ENCODE data around the gene GIT1. TPM values are rescaled to one million over a fixed set of nuclear protein-coding genes. Genes with fewer than 3 reads are reported as not detected.

Gene GIT1
- total RNA-seq, 2 experiments from 2014 or later: 44.3 to 60.2 TPM

DNA sequence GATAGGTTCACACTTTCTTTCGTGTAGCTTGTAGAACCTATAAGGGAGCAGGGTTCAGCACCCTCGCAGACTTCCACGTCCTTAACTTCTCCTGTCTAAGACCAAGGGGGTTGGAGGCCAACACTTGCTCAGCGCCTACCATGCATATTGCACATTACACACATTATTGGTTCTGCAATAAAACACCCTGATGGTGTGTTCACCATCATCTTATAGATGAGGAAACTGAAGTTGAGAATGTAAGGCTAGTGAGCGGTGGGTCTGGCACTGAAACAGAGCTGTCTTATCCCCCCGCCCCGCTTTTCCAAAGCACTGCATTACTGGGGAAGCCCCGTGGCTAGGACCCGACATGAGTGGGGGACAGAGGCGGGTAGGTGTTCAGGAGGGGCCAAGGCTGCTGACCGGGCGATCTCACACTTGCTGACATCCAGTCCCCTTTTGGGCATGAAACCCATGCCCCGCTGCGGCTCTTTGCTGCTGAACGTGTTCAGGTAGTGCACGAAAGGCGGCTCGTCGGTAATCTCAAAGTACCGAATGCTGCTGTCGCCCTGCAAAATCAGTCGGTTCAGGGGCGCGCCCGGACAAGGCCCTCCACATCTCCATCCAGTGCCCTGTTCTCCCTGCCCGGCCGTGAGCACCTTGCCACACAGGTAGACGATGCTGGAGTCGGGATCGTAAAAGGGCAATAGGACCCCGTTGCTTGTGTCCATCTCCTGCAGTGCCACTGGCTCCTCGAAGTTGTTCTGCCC is 27.0 kb upstream of the GIT1 start:
- H3K4me2 ChIP-seq (ENCODE audit: low read length): peak overlapping the region; percentile 86
- H3K4me3 ChIP-seq (ENCODE audit: low read depth, low read length, poor library complexity, severe bottlenecking): no peak overlapping the region
- H3K4me1 ChIP-seq (ENCODE audit: insufficient read depth, low read length, poor library complexity, severe bottlenecking): peaks cover 43% of the 10 kb centered on the region
- H4K20me1 ChIP-seq (ENCODE audit: insufficient read depth, low read length): 0 out of 2 replicates have a peak, but pooled peaks cover 10% of the 10 kb centered on the region
- H3K27ac ChIP-seq (ENCODE audit: low read depth, low read length, poor library complexity, severe bottlenecking): no peak overlapping the region
- no peaks in the 10 kb centered on the region for H3K79me2 ChIP-seq (ENCODE audit: insufficient read depth, low read depth, low read length)
- 0 out of 2 replicates have a peak, but pooled peaks cover 5% of the 10 kb centered on the region for H3K36me3 ChIP-seq (ENCODE audit: insufficient read depth, low read length)
- H2AFZ ChIP-seq (ENCODE audit: low read length): no peak overlapping the region
- ChIA-PET CTCF (ENCODE audit: unreplicated experiment) (interaction anchor here (0.6 to 1.7 kb wide), 6 partner anchors 12 to 314 kb away, joined by 3 to 6 read pairs (median 3); no protein-coding TSS in a partner anchor), POLR2A (interaction anchor here (0.5 to 1.1 kb wide), 2 partner anchors 163 to 636 kb away, joined by 4 read pairs; no protein-coding TSS in a partner anchor)
- TF ChIP-seq, protein P1, sequence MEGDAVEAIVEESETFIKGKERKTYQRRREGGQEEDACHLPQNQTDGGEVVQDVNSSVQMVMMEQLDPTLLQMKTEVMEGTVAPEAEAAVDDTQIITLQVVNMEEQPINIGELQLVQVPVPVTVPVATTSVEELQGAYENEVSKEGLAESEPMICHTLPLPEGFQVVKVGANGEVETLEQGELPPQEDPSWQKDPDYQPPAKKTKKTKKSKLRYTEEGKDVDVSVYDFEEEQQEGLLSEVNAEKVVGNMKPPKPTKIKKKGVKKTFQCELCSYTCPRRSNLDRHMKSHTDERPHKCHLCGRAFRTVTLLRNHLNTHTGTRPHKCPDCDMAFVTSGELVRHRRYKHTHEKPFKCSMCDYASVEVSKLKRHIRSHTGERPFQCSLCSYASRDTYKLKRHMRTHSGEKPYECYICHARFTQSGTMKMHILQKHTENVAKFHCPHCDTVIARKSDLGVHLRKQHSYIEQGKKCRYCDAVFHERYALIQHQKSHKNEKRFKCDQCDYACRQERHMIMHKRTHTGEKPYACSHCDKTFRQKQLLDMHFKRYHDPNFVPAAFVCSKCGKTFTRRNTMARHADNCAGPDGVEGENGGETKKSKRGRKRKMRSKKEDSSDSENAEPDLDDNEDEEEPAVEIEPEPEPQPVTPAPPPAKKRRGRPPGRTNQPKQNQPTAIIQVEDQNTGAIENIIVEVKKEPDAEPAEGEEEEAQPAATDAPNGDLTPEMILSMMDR (conservative IDR thresholded peaks at IDR 0.05; ENCODE audit: low read length): no peak
- no peak for TF ChIP-seq EZH2phosphoT487 (IDR thresholded peaks at IDR 0.05; ENCODE audit: borderline replicate concordance, low read depth, low read length)
- no peaks in the 10 kb centered on the region for H3K9me3 ChIP-seq (ENCODE audit: low read length)
- H3K9me2 ChIP-seq (ENCODE audit: insufficient read depth, low read length): no peaks in the 10 kb centered on the region
- intact Hi-C loops (cut with micrococcal nuclease; ENCODE audit: unreplicated experiment): loop anchor here (5.0 kb wide), 3 partner anchors 34 to 476 kb away; no protein-coding TSS in a partner anchor
- no peak for DNase-seq (ENCODE audit: low spot score)
- no TSS peak for BruUV-seq (replicated peaks)

DNA sequence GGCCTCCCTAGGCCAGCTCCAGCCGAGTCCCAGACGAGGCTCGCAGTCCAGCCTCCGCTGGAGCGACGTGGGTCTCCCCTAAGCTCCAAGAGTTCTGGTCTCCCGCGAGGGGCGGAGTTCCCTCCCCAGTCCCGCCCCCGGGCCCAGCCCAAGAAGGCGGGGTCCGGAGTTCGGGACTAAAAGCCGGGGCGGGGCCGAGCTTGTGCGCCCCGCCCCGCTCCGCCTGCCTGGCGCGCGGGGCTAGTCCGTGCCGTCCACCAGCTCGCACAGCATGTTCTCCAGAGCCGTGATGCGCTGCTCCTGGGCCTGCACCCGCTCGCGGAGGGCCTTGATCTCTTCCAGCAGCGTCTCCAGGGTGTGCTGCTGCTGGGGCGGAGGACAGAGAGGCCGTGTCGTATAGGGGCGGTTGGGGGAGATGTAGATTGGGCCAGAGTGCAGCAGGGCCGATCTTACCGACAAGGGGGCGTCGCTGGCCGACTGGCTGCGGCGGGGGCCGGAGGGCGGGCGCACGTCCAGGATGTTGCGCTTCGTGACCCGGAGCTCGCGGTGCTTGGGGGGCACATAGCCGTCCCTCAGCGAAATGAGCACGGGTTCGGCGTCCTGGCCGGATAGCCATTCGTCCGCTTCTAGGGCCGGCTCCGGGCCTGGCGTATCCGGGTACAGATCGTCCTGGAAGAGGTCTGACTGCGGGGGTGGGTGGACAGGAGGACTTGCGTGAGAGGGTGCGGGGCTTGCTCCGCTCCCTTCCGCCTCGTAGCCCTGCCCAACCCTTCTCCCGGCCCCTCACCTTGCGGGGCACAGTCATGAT is 26.2 kb upstream of the GIT1 start:
- no peak overlapping the region for H2AFZ ChIP-seq (ENCODE audit: low read length)
- peak; percentile 85 for DNase-seq (ENCODE audit: low spot score)
- H3K4me2 ChIP-seq (ENCODE audit: low read length): peak overlapping the region; percentile 86

More for the DNA sequence above, 26.2 kb upstream of the GIT1 start:
- CTCF ChIA-PET (ENCODE audit: unreplicated experiment): interaction anchor here (0.6 kb wide), 1 partner anchor 9 kb away, joined by 3 read pairs; no protein-coding TSS in a partner anchor
- Histone ChIP-seq H3K4me3 (ENCODE audit: low read depth, low read length, poor library complexity, severe bottlenecking) (peak overlapping the region; percentile 50), H3K4me1 (ENCODE audit: insufficient read depth, low read length, poor library complexity, severe bottlenecking) (peaks cover 43% of the 10 kb centered on the region), H3K27ac (ENCODE audit: low read depth, low read length, poor library complexity, severe bottlenecking) (no peak overlapping the region), H3K9me3 (ENCODE audit: low read length) (no peaks in the 10 kb centered on the region), H3K9me2 (ENCODE audit: insufficient read depth, low read length) (no peaks in the 10 kb centered on the region), H3K79me2 (ENCODE audit: insufficient read depth, low read depth, low read length) (no peaks in the 10 kb centered on the region), H3K36me3 (ENCODE audit: insufficient read depth, low read length) (0 out of 2 replicates have a peak, but pooled peaks cover 5% of the 10 kb centered on the region), H4K20me1 (ENCODE audit: insufficient read depth, low read length) (0 out of 2 replicates have a peak, but pooled peaks cover 10% of the 10 kb centered on the region)
- TF ChIP-seq, protein P1 (conservative IDR thresholded peaks at IDR 0.05; ENCODE audit: low read length): no peak
- no peak for TF ChIP-seq EZH2phosphoT487 (IDR thresholded peaks at IDR 0.05; ENCODE audit: borderline replicate concordance, low read depth, low read length)
- POLR2A ChIA-PET: interaction anchor here (0.5 to 0.9 kb wide), 3 partner anchors 8 to 475 kb away, joined by 3 read pairs; no protein-coding TSS in a partner anchor
- no TSS peak for BruUV-seq (replicated peaks)
- intact Hi-C loops (cut with micrococcal nuclease; ENCODE audit: unreplicated experiment): loop anchor here (5.0 kb wide), 3 partner anchors 33 to 477 kb away; no protein-coding TSS in a partner anchor
